Naive thymus-derived CD4-positive, alpha-beta T cell (primary cell): ENCODE data around the gene RRM2. TPM values are rescaled to one million over a fixed set of nuclear protein-coding genes. Genes with fewer than 3 reads are reported as not detected.
"Not testable (repeated sequence)": the region's sequence is repeated elsewhere in the genome, so short reads cannot be mapped to it uniquely, and the experiment has no call there.

Source experiments
- ATAC-seq: fragments of 150-1000 bp; cut with Tn5 transposase; 2 replicates; pipeline ENCODE4 v1.10.0; 2021; ENCODE audit warnings: mild to moderate bottlenecking, moderate library complexity
- CTCF ChIA-PET: fragments of 350-600 bp; sonication (Branson Sonifier 250); formaldehyde crosslinking; loops from one replicate; lab custom pipeline; 2021; ENCODE audit warnings: antibody characterized with exemption; lab: Charles Lee
- POLR2A ChIA-PET: fragments of 350-600 bp; sonication (Branson Sonifier 250); formaldehyde crosslinking; loops from one replicate; lab custom pipeline; 2021; ENCODE audit warnings: antibody characterized with exemption, inconsistent platforms; lab: Charles Lee
- DNase-seq, 9 donors: peaks; one replicate each; pipeline versions ENCODE4 v3.0.0 to v3.0.0-alpha.2; 2020 to 2022; ENCODE audit warnings: mixed read lengths in 1 of 9
- H3K27ac ChIP-seq: one replicate; pipeline ENCODE4 v1.7.0; 2013; ENCODE audit warnings: mild to moderate bottlenecking, low read depth, low read length, moderate library complexity
- H3K27me3 ChIP-seq, 2 donors: one replicate each; pipeline ENCODE4 v1.7.0; 2013; ENCODE audit warnings: low read length in 2 of 2, mild to moderate bottlenecking in 2 of 2, moderate library complexity in 2 of 2; ENCODE audit not compliant: control insufficient read depth in 2 of 2, insufficient read depth in 2 of 2
- H3K36me3 ChIP-seq, 3 experiments: 1 replicate in 2 of 3; 2 replicates in 1 of 3; pipeline ENCODE4 v1.7.0; 2013; ENCODE audit warnings: low read length in 3 of 3, mild to moderate bottlenecking in 3 of 3, moderate library complexity in 1 of 3; ENCODE audit not compliant: insufficient read depth in 3 of 3, control insufficient read depth in 2 of 3
- H3K4me1 ChIP-seq, 2 donors: one replicate each; pipeline ENCODE4 v1.7.0; 2013; ENCODE audit warnings: low read length in 2 of 2, mild to moderate bottlenecking in 2 of 2, moderate library complexity in 1 of 2; ENCODE audit not compliant: control insufficient read depth in 2 of 2, insufficient read depth in 2 of 2
- H3K4me3 ChIP-seq: 2 replicates; pipeline ENCODE4 v1.7.0; 2013; ENCODE audit warnings: mild to moderate bottlenecking, low read length
- H3K9me3 ChIP-seq, 3 experiments: 1 replicate in 2 of 3; 2 replicates in 1 of 3; pipeline ENCODE4 v1.7.0; 2013; ENCODE audit warnings: low read length in 3 of 3; ENCODE audit not compliant: control insufficient read depth in 2 of 3
- H3K27ac Mint-ChIP-seq, 9 donors: one replicate each; pipeline ENCODE4 v1.8.0; 2020 to 2022; ENCODE audit warnings: mixed read lengths in 9 of 9, mild to moderate bottlenecking in 8 of 9, moderate library complexity in 5 of 9, inconsistent platforms in 2 of 9
- H3K27me3 Mint-ChIP-seq, 5 donors: one replicate each; pipeline ENCODE4 v1.8.0; 2021 to 2022; ENCODE audit warnings: mixed read lengths in 5 of 5, mild to moderate bottlenecking in 1 of 5
- H3K36me3 Mint-ChIP-seq, 5 donors: one replicate each; pipeline ENCODE4 v1.8.0; 2020 to 2022; ENCODE audit warnings: mixed read lengths in 5 of 5, mild to moderate bottlenecking in 3 of 5, inconsistent platforms in 1 of 5
- H3K4me1 Mint-ChIP-seq, 7 donors: one replicate each; pipeline ENCODE4 v1.8.0; 2020 to 2022; ENCODE audit warnings: mixed read lengths in 7 of 7, mild to moderate bottlenecking in 3 of 7, inconsistent platforms in 1 of 7
- H3K4me3 Mint-ChIP-seq, 10 donors: one replicate each; pipeline ENCODE4 v1.8.0; 2020 to 2022; ENCODE audit warnings: mild to moderate bottlenecking in 10 of 10, mixed read lengths in 10 of 10, moderate library complexity in 6 of 10, inconsistent platforms in 2 of 10
- H3K9me3 Mint-ChIP-seq, 11 donors: one replicate each; pipeline ENCODE4 v1.8.0; 2020 to 2022; ENCODE audit warnings: mixed read lengths in 11 of 11, mild to moderate bottlenecking in 4 of 11, inconsistent platforms in 1 of 11, moderate library complexity in 1 of 11
- intact Hi-C, 2 donors: fragments of 100-400 bp; cut with micrococcal nuclease; formaldehyde crosslinking; loops; one replicate each; pipeline ENCODE4 v1.15.1; 2023
- polyA plus RNA-seq, 2 donors: library from polyadenylated mRNA; unstranded; fragments of 300-500 nt; fragmentation: Illumina TruSeq; gene quantifications; one replicate each; pipeline ENCODE4 v1.2.3, GENCODE V29; 2021
- total RNA-seq, 6 experiments: library from RNA in 5 of 6; stranded (reverse) in 5 of 6; gene quantifications; 1 replicate in 5 of 6; 2 replicates in 1 of 6; pipeline ENCODE4 v1.2.3 and lab custom pipeline; 2021 to 2026

RRM2 gene
- total and polyA plus RNA-seq, 7 experiments from 2014 or later, result 0.13 to 330 (median 0.51) TPM; not detected in 2

DNA sequence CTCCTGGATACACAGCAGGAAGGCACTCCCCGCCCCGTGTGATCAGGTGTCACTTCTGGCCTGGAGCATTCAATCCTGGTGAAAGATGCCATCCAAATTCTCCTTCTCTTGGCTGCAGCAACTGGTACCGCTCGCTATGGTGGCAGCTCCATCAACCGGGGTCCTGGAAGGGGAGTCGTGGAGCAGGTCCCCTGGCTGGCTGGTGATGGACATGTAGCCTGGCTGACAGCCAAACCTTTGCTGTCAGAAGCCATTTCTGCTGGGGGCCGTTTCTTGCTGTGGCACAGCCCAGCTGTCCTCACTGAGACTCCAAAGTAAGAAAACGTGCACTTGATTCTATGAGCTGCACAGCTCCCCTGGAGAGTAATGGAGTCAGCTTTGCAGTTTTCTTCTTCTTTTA is 35.2 kb upstream of the RRM2 start:
- Mint-ChIP-seq H3K9me3 (peaks cover 0 to 6% (median 2%) of the 10 kb centered on the region in 11 donors), H3K36me3 (peaks cover 0 to 1% (median 0%) of the 10 kb centered on the region in 5 donors), H3K4me1 (peaks cover 5 to 11% (median 6%) of the 10 kb centered on the region in 7 donors), H3K27me3 (peaks cover 65 to 89% (median 67%) of the 10 kb centered on the region in 5 donors), H3K27ac (no peak overlapping the region), H3K4me3 (no peak overlapping the region)
- no peaks in the 10 kb centered on the region for H3K4me1 ChIP-seq
- H3K36me3 ChIP-seq, result no peaks in the 10 kb centered on the region
- H3K27me3 ChIP-seq, result peaks cover 0 to 4% of the 10 kb centered on the region in 2 donors
- H3K9me3 ChIP-seq, result no peaks in the 10 kb centered on the region
- no peak for ATAC-seq
- no peak for DNase-seq
- H3K4me3 ChIP-seq, result no peak overlapping the region
- CTCF ChIA-PET, result interaction anchor here (0.8 to 1.9 kb wide), 2 partner anchors 10 to 348 kb away, joined by 3 to 5 read pairs; no protein-coding TSS in a partner anchor
- no peak overlapping the region for H3K27ac ChIP-seq
- POLR2A ChIA-PET, result no interaction called here
- intact Hi-C loops, result no loop called here

DNA sequence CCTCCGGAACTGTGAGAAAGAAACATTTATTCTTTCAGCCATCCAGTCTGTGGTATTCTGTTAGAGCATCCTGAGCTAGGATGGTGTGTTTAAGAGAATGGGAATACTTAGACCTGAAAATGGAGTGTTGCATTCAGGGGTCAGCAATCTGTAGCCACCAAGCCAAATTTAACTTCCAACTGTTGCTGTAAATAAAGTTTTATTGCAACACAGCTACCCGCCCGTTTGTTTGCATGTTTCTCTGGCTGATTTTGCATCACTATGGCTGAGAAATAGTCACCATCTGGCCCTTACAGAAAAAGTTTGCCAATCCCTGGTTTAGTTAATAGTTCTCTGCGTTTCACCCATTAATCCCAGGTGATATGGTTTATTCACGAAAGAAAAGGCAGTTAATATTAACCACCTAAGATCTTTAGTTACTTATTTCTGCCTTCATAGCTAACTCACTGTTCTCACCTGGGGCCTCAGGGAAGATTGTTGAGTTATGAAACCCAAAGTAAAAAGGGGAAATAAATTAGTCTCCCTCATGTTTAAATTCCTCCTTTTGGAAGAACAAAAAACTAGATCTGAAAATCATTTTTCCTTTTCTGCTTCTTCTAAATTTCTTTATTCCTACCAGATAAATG is 32.9 kb upstream of the RRM2 start:
- peaks cover 60 to 82% (median 63%) of the 10 kb centered on the region in 5 donors for H3K27me3 Mint-ChIP-seq
- intact Hi-C loops, result no loop called here
- Histone ChIP-seq H3K27ac (no peak overlapping the region), H3K9me3 (no peaks in the 10 kb centered on the region), H3K36me3 (no peaks in the 10 kb centered on the region), H3K4me3 (no peak overlapping the region), H3K27me3 (peaks cover 0 to 7% of the 10 kb centered on the region in 2 donors), H3K4me1 (no peaks in the 10 kb centered on the region)
- peaks cover 0 to 5% (median 4%) of the 10 kb centered on the region in 5 donors for H3K36me3 Mint-ChIP-seq
- H3K4me1 Mint-ChIP-seq, result peaks cover 5 to 11% (median 7%) of the 10 kb centered on the region in 7 donors
- no peak overlapping the region for H3K27ac Mint-ChIP-seq
- CTCF ChIA-PET, result no interaction called here
- peaks cover 0 to 10% (median 4%) of the 10 kb centered on the region in 11 donors for H3K9me3 Mint-ChIP-seq
- no peak for DNase-seq
- ATAC-seq, result no peak
- H3K4me3 Mint-ChIP-seq, result no peak overlapping the region
- POLR2A ChIA-PET, result no interaction called here

DNA sequence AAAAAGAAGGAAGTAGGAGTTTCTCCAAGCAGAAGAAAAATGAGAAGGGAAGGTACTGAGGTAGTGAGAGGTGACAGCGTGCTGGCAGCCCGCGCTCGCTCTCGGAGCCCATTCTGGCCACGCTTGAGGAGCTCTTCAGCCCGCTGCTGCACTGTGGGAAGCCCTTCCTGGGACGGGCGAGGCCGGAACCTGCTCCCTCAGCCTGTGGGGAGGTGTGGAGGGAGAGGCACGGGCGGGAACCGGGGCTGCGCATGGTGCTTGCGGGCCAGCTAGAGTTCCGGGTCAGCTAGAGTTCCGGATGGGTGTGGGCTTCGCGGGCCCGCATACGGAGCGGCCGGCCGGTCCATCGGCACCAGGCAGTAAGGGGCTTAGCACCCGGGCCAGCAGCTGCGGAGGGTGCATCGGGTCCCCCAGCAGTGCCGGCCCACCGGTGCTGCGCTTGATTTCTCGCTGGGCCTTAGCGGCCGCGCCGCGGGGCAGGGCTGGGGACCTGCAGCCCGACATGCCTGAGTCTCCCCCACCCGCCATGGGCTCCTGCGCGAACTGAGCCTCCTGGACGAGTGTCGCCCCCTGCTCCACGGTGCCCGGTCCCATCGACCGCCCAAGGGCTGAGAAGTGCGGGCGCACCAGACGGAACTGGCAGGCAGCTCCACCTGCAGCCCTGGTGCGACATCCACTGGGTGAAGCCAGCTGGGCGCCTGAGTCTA is 31.2 kb upstream of the RRM2 start:
- Mint-ChIP-seq H3K36me3 (peaks cover 0 to 5% (median 4%) of the 10 kb centered on the region in 5 donors), H3K27ac (no peak overlapping the region), H3K4me3 (peak overlapping the region; percentile 25 to 87 (median 72)), H3K27me3 (peaks cover 56 to 83% (median 68%) of the 10 kb centered on the region in 5 donors), H3K9me3 (peaks cover 0 to 10% (median 3%) of the 10 kb centered on the region in 11 donors), H3K4me1 (peaks cover 5 to 11% (median 8%) of the 10 kb centered on the region in 7 donors)
- no peaks in the 10 kb centered on the region for H3K4me1 ChIP-seq
- no peak overlapping the region for H3K27ac ChIP-seq
- no peak overlapping the region for H3K4me3 ChIP-seq
- ATAC-seq, result peak; percentile 46
- peak in 4 of 9 donors; percentile 15 to 36 (median 22) for DNase-seq
- POLR2A ChIA-PET, result no interaction called here
- H3K9me3 ChIP-seq, result no peaks in the 10 kb centered on the region
- peaks cover 0 to 3% of the 10 kb centered on the region in 2 donors for H3K27me3 ChIP-seq
- intact Hi-C loops, result no loop called here
- CTCF ChIA-PET, result interaction anchor here (0.9 to 1.9 kb wide), 3 partner anchors 17 to 344 kb away, joined by 3 to 8 read pairs (median 5); no protein-coding TSS in a partner anchor
- H3K36me3 ChIP-seq, result no peaks in the 10 kb centered on the region

DNA sequence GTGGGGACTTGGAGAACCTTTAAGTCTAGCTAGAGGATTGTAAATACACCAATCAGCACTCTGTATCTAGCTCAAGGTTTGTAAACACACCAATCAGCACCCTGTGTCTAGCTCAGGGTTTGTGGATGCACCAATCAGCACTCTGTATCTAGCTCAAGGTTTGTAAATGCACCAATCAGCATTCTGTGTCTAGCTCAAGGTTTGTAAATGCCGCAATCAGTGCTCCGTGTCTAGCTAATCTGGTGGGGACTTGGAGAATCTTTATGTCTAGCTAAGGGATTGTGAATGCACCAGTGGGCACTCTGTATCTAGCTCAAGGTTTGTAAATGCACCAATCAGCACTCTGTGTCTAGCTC is 30.7 kb upstream of the RRM2 start:
- Mint-ChIP-seq H3K27me3 (peaks cover 55 to 80% (median 65%) of the 10 kb centered on the region in 5 donors), H3K4me1 (peaks cover 5 to 11% (median 8%) of the 10 kb centered on the region in 7 donors), H3K4me3 (peak overlapping the region in 8 of 10 donors; percentile 32 to 75 (median 44)), H3K9me3 (peaks cover 0 to 10% (median 3%) of the 10 kb centered on the region in 11 donors)
- ATAC-seq, H3K27ac Mint-ChIP-seq, DNase-seq, H3K27ac ChIP-seq, H3K27me3 ChIP-seq, intact Hi-C loops, H3K4me3 ChIP-seq, H3K9me3 ChIP-seq, POLR2A ChIA-PET, H3K36me3 ChIP-seq, H3K4me1 ChIP-seq, H3K36me3 Mint-ChIP-seq: not testable (repeated sequence)
- CTCF ChIA-PET, result interaction anchor here (0.9 to 1.9 kb wide), 3 partner anchors 17 to 343 kb away, joined by 3 to 8 read pairs (median 5); no protein-coding TSS in a partner anchor

DNA sequence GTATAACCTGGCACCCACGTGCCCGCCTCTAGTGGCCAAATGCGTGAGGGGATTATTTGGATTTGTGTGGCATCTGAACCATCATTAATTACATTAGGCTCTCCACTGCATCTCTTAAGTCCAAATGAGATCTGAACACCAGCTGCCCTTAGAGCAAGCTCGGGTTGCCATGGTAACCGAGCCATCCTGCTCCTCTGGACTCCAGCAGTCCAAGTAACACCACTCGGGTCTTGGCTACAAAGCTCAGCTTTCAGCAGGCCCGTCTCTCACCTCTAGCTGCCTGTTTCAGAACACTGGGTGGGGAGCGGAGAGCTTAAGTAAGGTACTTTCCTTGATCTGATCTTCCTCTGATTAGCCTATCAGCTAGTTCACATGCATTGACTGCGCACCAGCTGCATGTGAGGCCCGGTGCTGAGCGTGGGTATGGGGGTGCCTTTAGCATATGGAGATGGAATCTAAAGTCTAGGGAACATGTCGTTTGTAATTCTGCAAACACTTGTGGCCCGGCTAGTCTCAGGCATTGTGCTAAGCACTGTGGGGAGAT is 28.2 kb upstream of the RRM2 start:
- H3K27ac ChIP-seq, result no peak overlapping the region
- H3K27me3 Mint-ChIP-seq, result peaks cover 55 to 66% (median 62%) of the 10 kb centered on the region in 5 donors
- H3K9me3 Mint-ChIP-seq, result peaks cover 0 to 10% (median 3%) of the 10 kb centered on the region in 11 donors
- ATAC-seq (no peak), DNase-seq (no peak)
- H3K9me3 ChIP-seq, result no peaks in the 10 kb centered on the region
- H3K4me1 Mint-ChIP-seq, result peaks cover 5 to 17% (median 10%) of the 10 kb centered on the region in 7 donors
- ChIA-PET CTCF (interaction anchor here (0.5 to 1.3 kb wide), 3 partner anchors 22 to 932 kb away, joined by 3 to 4 read pairs (median 4); no protein-coding TSS in a partner anchor), POLR2A (no interaction called here)
- intact Hi-C loops, result no loop called here
- no peak overlapping the region for H3K4me3 Mint-ChIP-seq
- H3K4me1 ChIP-seq, result no peaks in the 10 kb centered on the region
- H3K27ac Mint-ChIP-seq, result no peak overlapping the region
- no peak overlapping the region for H3K4me3 ChIP-seq
- peaks cover 0 to 5% (median 4%) of the 10 kb centered on the region in 5 donors for H3K36me3 Mint-ChIP-seq
- no peaks in the 10 kb centered on the region for H3K36me3 ChIP-seq
- H3K27me3 ChIP-seq, result peaks cover 0 to 3% of the 10 kb centered on the region in 2 donors

DNA sequence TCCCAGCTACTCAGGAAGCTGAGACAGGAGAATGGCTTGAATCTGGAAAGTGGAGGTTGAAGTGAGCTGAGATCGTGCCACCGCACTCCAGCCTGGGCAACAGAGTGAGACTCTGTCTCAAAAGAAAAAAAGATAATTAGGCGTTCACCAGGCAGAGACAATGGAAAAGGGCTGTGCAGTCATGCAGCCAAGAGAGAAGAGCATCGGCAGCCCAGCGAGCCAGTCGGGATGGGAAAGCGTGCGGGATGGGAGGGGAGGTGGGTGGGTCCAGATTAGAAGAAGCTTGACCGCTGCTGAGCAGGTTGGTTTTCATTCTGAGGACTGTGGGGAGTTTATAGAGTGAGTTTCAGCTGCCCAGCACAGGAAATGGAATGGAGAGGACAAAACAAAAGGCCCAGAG is 27.4 kb upstream of the RRM2 start:
- H3K27ac ChIP-seq, result no peak overlapping the region
- peaks cover 0 to 3% of the 10 kb centered on the region in 2 donors for H3K27me3 ChIP-seq
- H3K9me3 ChIP-seq, result no peaks in the 10 kb centered on the region
- no peak overlapping the region for H3K27ac Mint-ChIP-seq
- H3K4me1 ChIP-seq, result no peaks in the 10 kb centered on the region
- H3K36me3 ChIP-seq, result no peaks in the 10 kb centered on the region
- no peak for ATAC-seq
- intact Hi-C loops, result no loop called here
- H3K9me3 Mint-ChIP-seq, result peaks cover 0 to 10% (median 3%) of the 10 kb centered on the region in 11 donors
- H3K36me3 Mint-ChIP-seq, result peaks cover 0 to 5% (median 4%) of the 10 kb centered on the region in 5 donors
- DNase-seq, result no peak
- no peak overlapping the region for H3K4me3 ChIP-seq
- POLR2A ChIA-PET, result no interaction called here
- H3K4me3 Mint-ChIP-seq, result no peak overlapping the region
- peaks cover 47 to 58% (median 56%) of the 10 kb centered on the region in 5 donors for H3K27me3 Mint-ChIP-seq
- CTCF ChIA-PET, result interaction anchor here (0.5 to 1.3 kb wide), 2 partner anchors 26 to 932 kb away, joined by 3 to 4 read pairs; no protein-coding TSS in a partner anchor
- H3K4me1 Mint-ChIP-seq, result peaks cover 5 to 17% (median 10%) of the 10 kb centered on the region in 7 donors
